Endothelial cell of umbilical vein (primary cell): ENCODE measurements around the gene OR10H5.

ENCODE experiments used
- CTCF ChIP-seq, 2 donors: IDR thresholded peaks; 1 replicate in 1 of 2; 2 replicates in 1 of 2; pipeline ENCODE4 v1.5.1; 2011; ENCODE audit warnings: low read length in 2 of 2, mild to moderate bottlenecking in 2 of 2, moderate library complexity in 2 of 2, control low read depth in 1 of 2, inconsistent platforms in 1 of 2, low read depth in 1 of 2; ENCODE audit not compliant: insufficient read depth in 1 of 2; ENCODE audit errors: extremely low read depth in 1 of 2
- EZH2 ChIP-seq: IDR thresholded peaks from 2 replicates; pipeline ENCODE4 v1.6.1; 2012; ENCODE audit warnings: borderline replicate concordance, low read depth, mild to moderate bottlenecking, moderate library complexity, low read length, inconsistent platforms; ENCODE audit not compliant: severe bottlenecking
- MAX ChIP-seq: IDR thresholded peaks from 2 replicates; pipeline ENCODE4 v1.6.1; 2011; ENCODE audit not compliant: insufficient read depth, insufficient read length
- MYC ChIP-seq: IDR thresholded peaks from one replicate; pipeline ENCODE4 v1.6.1; 2011; ENCODE audit warnings: mild to moderate bottlenecking, low read depth, low read length
- POLR2A ChIP-seq: IDR thresholded peaks from 2 replicates; pipeline ENCODE4 v1.6.1; 2012; ENCODE audit warnings: low read depth, mild to moderate bottlenecking, control low read depth, low read length

- TF ChIP-seq CTCF (IDR thresholded peaks at IDR 0.05; ENCODE audit: extremely low read depth in 1 of 2, insufficient read depth in 1 of 2, low read depth in 1 of 2, low read length in 2 of 2) (no peak), POLR2A (no peak), EZH2 (no peak), MYC (no peak), MAX (no peak)
Measured at GRCh38 chr19:15829786-15830185, 42.3 kb downstream of the OR10H5 start.
